Measurements from ENCODE around the gene CLPTM1L.

GRCh38 chr5:1294835-1295649, 49.9 kb downstream of the CLPTM1L start, which contains the start of gene TERT:
- TF ChIP-seq POLR2A (IDR thresholded peaks at IDR 0.05; ENCODE audit: low read depth, low read length), result no peak
- TF ChIP-seq POLR2AphosphoS5 (IDR thresholded peaks at IDR 0.05; ENCODE audit: low read depth, low read length), result no peak
- no peak for TF ChIP-seq TAF1 (IDR thresholded peaks at IDR 0.05; ENCODE audit: borderline replicate concordance, low read depth, low read length)
